Measurements from ENCODE around the gene RPUSD4. TPM values are rescaled to one million over a fixed set of nuclear protein-coding genes. Genes with fewer than 3 reads are reported as not detected.

RPUSD4 gene, protein sequence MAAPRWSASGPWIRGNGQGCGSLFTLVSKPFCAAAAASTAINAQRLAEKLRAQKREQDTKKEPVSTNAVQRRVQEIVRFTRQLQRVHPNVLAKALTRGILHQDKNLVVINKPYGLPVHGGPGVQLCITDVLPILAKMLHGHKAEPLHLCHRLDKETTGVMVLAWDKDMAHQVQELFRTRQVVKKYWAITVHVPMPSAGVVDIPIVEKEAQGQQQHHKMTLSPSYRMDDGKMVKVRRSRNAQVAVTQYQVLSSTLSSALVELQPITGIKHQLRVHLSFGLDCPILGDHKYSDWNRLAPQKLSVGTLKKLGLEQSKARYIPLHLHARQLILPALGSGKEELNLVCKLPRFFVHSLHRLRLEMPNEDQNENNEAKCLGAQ
- total RNA-seq = 35.3 and 35.6 TPM in 2 replicates

DNA sequence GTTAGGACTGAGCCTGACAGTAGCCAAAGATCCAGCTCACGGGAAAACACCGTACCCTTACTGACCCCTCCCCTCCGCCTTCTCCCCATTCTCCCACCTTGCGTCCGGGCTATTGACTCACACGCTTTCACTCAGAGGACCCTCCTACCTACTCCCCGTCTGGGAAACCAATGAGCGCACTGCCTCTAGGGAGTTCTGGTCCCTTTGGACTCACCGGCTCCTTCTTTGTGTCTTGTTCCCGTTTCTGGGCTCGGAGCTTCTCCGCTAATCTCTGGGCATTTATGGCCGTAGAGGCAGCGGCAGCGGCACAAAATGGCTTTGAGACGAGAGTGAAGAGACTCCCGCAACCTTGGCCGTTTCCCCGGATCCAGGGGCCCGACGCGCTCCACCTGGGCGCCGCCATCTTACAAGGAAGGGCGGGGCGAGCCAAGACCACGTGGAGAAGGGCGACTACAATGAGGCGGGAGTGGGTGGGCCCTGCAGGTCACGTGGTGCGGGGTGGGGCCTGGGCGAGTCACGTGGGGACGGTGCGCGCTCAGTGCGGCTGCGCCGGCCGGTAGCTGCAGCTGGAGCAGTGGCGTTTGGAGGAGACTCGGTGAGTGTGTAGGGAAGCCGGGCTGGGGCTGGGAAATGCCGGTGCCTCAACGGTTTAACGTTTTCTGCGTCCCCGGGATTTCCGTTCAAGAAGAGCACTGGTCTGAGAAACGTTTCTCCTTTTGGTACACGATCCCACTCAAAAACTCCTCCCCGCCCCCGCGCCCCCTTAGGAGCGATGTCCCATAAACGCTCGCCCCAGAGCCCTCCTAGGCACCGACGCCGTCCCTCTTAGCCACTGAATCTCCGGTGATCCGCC is at the start of gene RPUSD4, which contains the start of gene FAM118B:
Gene RPUSD4, minus strand, starts transcription at position 415 of the 853 bp plus-strand sequence. Its CDS starts 12 bp downstream, at position 403.
Gene FAM118B, plus strand, starts transcription at position 547 of the 853 bp plus-strand sequence. CDS start 23,220 bp downstream, outside the sequence.

Other genes starting within 250 kb of the RPUSD4 start
- gene CDON, start 148.8 kb downstream of the RPUSD4 start, total RNA-seq = 7.9 and 19.8 TPM in 2 replicates
- 24.3 and 26.3 TPM in 2 replicates for gene FAM118B, start 132 bp upstream of the RPUSD4 start, total RNA-seq
- gene SRPRA, start 57.2 kb upstream of the RPUSD4 start, total RNA-seq = 61.0 and 67.5 TPM in 2 replicates
- gene FOXRED1, start 57.5 kb upstream of the RPUSD4 start, total RNA-seq = 5.0 and 17.9 TPM in 2 replicates
- 4.7 and 5.0 TPM in 2 replicates for gene TIRAP, start 71.4 kb upstream of the RPUSD4 start, total RNA-seq
- gene DCPS, start 92.4 kb upstream of the RPUSD4 start, total RNA-seq = 17.2 and 22.0 TPM in 2 replicates
- gene ST3GAL4, start 144.0 kb upstream of the RPUSD4 start, total RNA-seq = 39.7 and 51.8 TPM in 2 replicates

Measured in smooth muscle cell of trachea (primary cell).